Small intestine (tissue), 7 donors: Measurements from ENCODE around the gene CBX2. TPM values are rescaled to one million over a fixed set of nuclear protein-coding genes. Genes with fewer than 3 reads are reported as not detected.

ENCODE experiments used
- DNase-seq, 2 donors: peaks; one replicate each; pipeline versions ENCODE4 v3.0.0 to v3.0.0-alpha.2; 2013
- FAIRE-seq: peaks from 2 replicates; lab custom pipeline; 2012; peaks lifted over from hg19 to GRCh38; lab: Jason Lieb, UNC
- H3K27ac ChIP-seq, 3 donors: one replicate each; pipeline ENCODE4 v1.5.1; 2013; ENCODE audit warnings: low read length in 2 of 3, mild to moderate bottlenecking in 2 of 3, control low read depth in 1 of 3, inconsistent platforms in 1 of 3, low read depth in 1 of 3, moderate library complexity in 1 of 3
- H3K27me3 ChIP-seq, 3 donors: one replicate each; pipeline ENCODE4 v1.6.1; 2013; ENCODE audit warnings: low read length in 3 of 3, inconsistent platforms in 1 of 3; ENCODE audit not compliant: control insufficient read depth in 3 of 3, insufficient read depth in 3 of 3
- H3K36me3 ChIP-seq, 3 donors: one replicate each; pipeline ENCODE4 v1.6.1; 2013; ENCODE audit warnings: low read length in 3 of 3, inconsistent platforms in 1 of 3, low read depth in 1 of 3, mild to moderate bottlenecking in 1 of 3, moderate library complexity in 1 of 3; ENCODE audit not compliant: control insufficient read depth in 3 of 3, insufficient read depth in 2 of 3
- H3K4me1 ChIP-seq, 3 donors: one replicate each; pipeline ENCODE4 v1.6.1; 2013; ENCODE audit warnings: low read length in 2 of 3, inconsistent platforms in 1 of 3, low read depth in 1 of 3, mild to moderate bottlenecking in 1 of 3, moderate library complexity in 1 of 3; ENCODE audit not compliant: control insufficient read depth in 3 of 3, insufficient read depth in 2 of 3
- H3K4me3 ChIP-seq, 3 donors: one replicate each; pipeline ENCODE4 v1.5.1; 2013; ENCODE audit warnings: low read length in 3 of 3, control low read depth in 1 of 3, inconsistent platforms in 1 of 3, low read depth in 1 of 3, mild to moderate bottlenecking in 1 of 3, moderate library complexity in 1 of 3
- H3K9me3 ChIP-seq, 2 donors: one replicate each; pipeline ENCODE4 v1.6.1; 2013; ENCODE audit warnings: low read depth in 1 of 2, low read length in 1 of 2; ENCODE audit not compliant: control insufficient read depth in 2 of 2, insufficient read depth in 1 of 2
- WGBS, 3 donors: extraction: QIAGEN DNeasy Blood & Tissue Kit; methylation state at CpG; one replicate each; pipeline ENCODE4 v1.1.7; 2013; 5-methylcytosine and 5-hydroxymethylcytosine counted together
- polyA plus RNA-seq, 4 donors: library from polyadenylated mRNA; stranded (reverse) in 3 of 4; unstranded in 1 of 4; fragments of 200-250 nt in 3 of 4; fragments of 120-200 nt in 1 of 4; gene quantifications; one replicate each; pipeline versions ENCODE4 v1.2.1 to v1.2.3, GENCODE V29; 2013
- donor health status: healthy with polysubstance abuse.
- donor health status: control.
- donor health status: control.
- donor health status: Bipolar disorder and iron deficiency.
- donor health status: healthy.

The CBX2 gene
- polyA plus RNA-seq, 4 donors = 0.22 to 12.0 (median 2.1) TPM

- no peak overlapping the region for H3K4me3 ChIP-seq
- WGBS, 3 donors = 7 to 12% (median 7%) methylated on average over 46 to 74 of the region's 74 CpGs
- peaks cover 0 to 42% (median 0%) of the 10 kb centered on the region in 3 donors for H3K36me3 ChIP-seq
- DNase-seq = peak in 1 of 2 donors; percentile 70
- no peak for FAIRE-seq
- no peak overlapping the region for H3K27ac ChIP-seq
- H3K4me1 ChIP-seq = peaks cover 0 to 40% (median 2%) of the 10 kb centered on the region in 3 donors
- H3K27me3 ChIP-seq = peaks cover 23 to 64% (median 43%) of the 10 kb centered on the region in 3 donors
- peaks cover 0 to 4% of the 10 kb centered on the region in 2 donors for H3K9me3 ChIP-seq
Measured at GRCh38 chr17:79789943-79790804, 12.2 kb downstream of the CBX2 start.

GRCh38 chr17:79790805-79791734 lies 13.1 kb downstream of the CBX2 start:
- Histone ChIP-seq H3K4me3 (no peak overlapping the region), H3K36me3 (peaks cover 0 to 40% (median 0%) of the 10 kb centered on the region in 3 donors), H3K9me3 (peaks cover 0 to 4% of the 10 kb centered on the region in 2 donors), H3K27ac (no peak overlapping the region), H3K27me3 (peaks cover 23 to 64% (median 41%) of the 10 kb centered on the region in 3 donors), H3K4me1 (peaks cover 2 to 47% (median 4%) of the 10 kb centered on the region in 3 donors)
- no peak for FAIRE-seq
- 6 to 11% (median 7%) methylated on average over 58 to 68 of the region's 68 CpGs for WGBS, 3 donors
- peak in 1 of 2 donors; percentile 55 for DNase-seq

DNA sequence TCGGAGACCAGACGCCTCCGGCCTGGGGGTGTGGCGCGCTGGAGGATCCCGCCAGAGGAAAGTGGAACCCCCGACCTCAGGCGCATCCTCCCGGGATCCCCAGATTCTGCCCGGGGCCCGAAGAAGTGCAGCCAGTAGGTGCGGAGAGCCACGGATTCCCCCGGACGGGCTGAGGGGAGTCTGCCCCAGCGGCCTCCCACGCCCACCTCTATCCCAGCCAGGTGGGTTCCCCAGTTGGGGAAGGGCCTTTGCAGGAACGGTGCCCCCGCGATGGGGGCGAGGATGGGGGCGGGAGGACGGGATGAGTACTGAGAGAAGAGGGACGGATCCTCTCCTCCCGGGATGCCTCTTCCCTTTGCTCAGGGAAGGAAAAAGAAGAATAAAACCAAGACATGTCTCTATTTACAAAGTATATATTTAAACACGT lies 13.8 kb downstream of the CBX2 start:
- Histone ChIP-seq H3K27ac (no peak overlapping the region), H3K27me3 (peaks cover 22 to 64% (median 40%) of the 10 kb centered on the region in 3 donors), H3K9me3 (peaks cover 0 to 4% of the 10 kb centered on the region in 2 donors), H3K4me3 (no peak overlapping the region), H3K4me1 (peaks cover 2 to 51% (median 5%) of the 10 kb centered on the region in 3 donors), H3K36me3 (peaks cover 0 to 34% (median 0%) of the 10 kb centered on the region in 3 donors)
- no peak for FAIRE-seq
- DNase-seq = peak in 1 of 2 donors; percentile 21
- 1 to 6% (median 4%) methylated on average over 26 of the region's 26 CpGs for WGBS, 3 donors

- Histone ChIP-seq H3K36me3 (peaks cover 0 to 29% (median 0%) of the 10 kb centered on the region in 3 donors), H3K4me1 (peaks cover 2 to 51% (median 5%) of the 10 kb centered on the region in 3 donors), H3K9me3 (peaks cover 0 to 4% of the 10 kb centered on the region in 2 donors), H3K27ac (no peak overlapping the region), H3K27me3 (peaks cover 19 to 64% (median 38%) of the 10 kb centered on the region in 3 donors), H3K4me3 (peak overlapping the region in 1 of 3 donors; percentile 9)
- peak in 1 of 2 donors; percentile 46 for DNase-seq
- FAIRE-seq = no peak
- 13 to 22% (median 16%) methylated on average over 22 of the region's 22 CpGs for WGBS, 3 donors
Measured at GRCh38 chr17:79792341-79792871, 14.5 kb downstream of the CBX2 start.

DNA sequence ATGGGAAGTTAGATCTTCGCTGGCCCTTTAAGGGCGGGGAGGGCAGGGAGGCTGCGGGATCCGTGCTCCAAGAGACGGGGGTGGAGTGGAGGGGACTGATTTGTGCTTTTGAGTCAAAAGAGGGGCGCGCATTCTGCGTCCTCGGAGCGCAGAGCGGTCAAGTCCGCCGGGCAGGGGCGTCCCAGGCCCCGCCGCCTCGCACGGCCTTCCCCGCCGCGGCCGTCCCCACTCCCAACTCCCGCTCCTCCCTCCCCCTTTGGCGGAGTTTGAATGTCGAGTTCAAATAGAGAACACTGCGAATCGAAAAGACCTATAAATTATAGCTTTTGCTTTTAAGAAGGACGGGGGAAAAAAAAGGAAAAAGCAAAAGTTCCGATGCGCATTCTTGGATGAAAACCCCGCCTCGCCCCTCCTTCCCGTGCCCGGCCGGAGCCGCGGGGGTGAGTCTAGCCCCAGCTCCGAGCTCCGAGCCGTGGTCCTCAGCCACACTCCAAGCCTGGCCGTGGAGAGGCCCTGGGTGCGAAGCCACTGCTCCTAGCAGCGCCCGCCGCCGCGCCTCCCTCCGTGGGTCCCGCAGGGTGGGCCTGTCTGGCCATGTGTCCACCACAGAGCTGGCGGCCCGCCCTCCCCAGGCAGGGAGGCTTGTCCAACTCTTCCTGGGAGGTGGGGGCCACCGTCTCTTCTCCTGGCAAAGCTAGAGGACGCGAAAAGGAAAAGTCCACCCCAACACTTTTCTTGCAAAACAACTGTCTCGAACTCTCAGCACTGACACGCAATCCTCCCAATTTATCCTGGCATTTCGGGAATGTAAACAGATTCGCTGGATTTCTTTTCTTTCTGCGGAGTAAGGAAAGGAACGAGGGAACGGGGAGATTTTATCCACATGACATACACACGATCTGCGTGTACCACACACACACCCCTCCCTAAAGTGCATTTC lies 15.3 kb downstream of the CBX2 start:
- WGBS, 3 donors = 45 to 56% (median 55%) methylated on average over 54 to 63 of the region's 63 CpGs
- H3K4me3 ChIP-seq = peak overlapping the region in 2 of 3 donors; percentile 9 to 18
- H3K4me1 ChIP-seq = peaks cover 2 to 57% (median 9%) of the 10 kb centered on the region in 3 donors
- DNase-seq (peak in 1 of 2 donors; percentile 46), FAIRE-seq (no peak)
- H3K9me3 ChIP-seq = peaks cover 0 to 4% of the 10 kb centered on the region in 2 donors
- H3K36me3 ChIP-seq = peaks cover 0 to 29% (median 0%) of the 10 kb centered on the region in 3 donors
- peak overlapping the region in 1 of 3 donors; percentile 60 for H3K27ac ChIP-seq
- H3K27me3 ChIP-seq = peaks cover 22 to 66% (median 37%) of the 10 kb centered on the region in 3 donors

DNA sequence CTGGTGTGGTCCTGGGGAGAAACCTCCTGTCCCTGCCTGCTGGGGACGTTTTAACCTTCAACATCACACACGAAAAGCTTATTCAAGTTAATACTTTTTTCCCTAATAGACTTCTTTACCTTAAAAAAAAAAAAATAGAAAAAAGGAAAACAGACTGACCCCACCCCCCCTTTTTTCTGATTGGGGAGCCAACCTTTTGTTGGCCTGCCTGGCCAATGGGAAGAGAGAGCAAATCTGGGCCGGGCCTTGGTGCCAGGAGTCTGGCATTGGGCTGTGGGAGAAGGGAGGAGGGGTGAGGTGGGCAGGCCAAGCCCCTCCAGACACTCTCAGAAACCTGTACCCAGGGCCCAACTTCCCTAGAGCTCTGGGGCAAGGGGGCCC lies 16.0 kb downstream of the CBX2 start:
- Histone ChIP-seq H3K4me1 (peaks cover 2 to 64% (median 9%) of the 10 kb centered on the region in 3 donors), H3K27me3 (peaks cover 27 to 66% (median 38%) of the 10 kb centered on the region in 3 donors), H3K27ac (peak overlapping the region in 1 of 3 donors; percentile 60), H3K36me3 (peaks cover 0 to 29% (median 0%) of the 10 kb centered on the region in 3 donors), H3K4me3 (no peak overlapping the region), H3K9me3 (peaks cover 0 to 4% of the 10 kb centered on the region in 2 donors)
- DNase-seq = no peak
- WGBS, 3 donors = 71 to 74% (median 73%) methylated on average over 3 of the region's 3 CpGs
- no peak for FAIRE-seq
